Esophagus squamous epithelium (tissue), 5 donors: ENCODE measurements around the gene TAL1. TPM values are rescaled to one million over a fixed set of nuclear protein-coding genes. Genes with fewer than 3 reads are reported as not detected.
"Not testable (repeated sequence)": the region's sequence is repeated elsewhere in the genome, so short reads cannot be mapped to it uniquely, and the experiment has no call there.

Experiments used
- DNase-seq: peaks from one replicate; lab custom pipeline; 2025; lab: John Stamatoyannopoulos, UW
- H3K27ac ChIP-seq, 4 donors: fragments of 200-600 bp; sonication (generic); one replicate each; pipeline ENCODE4 v1.5.1; 2016 to 2019; ENCODE audit warnings: mild to moderate bottlenecking in 1 of 4
- H3K27me3 ChIP-seq, 4 donors: fragments of 200-600 bp; sonication (generic); 1 replicate in 3 of 4; 2 replicates in 1 of 4; pipeline versions ENCODE4 v1.5.1 to v1.6.0; 2017 to 2021; ENCODE audit warnings: antibody characterized with exemption in 1 of 4
- H3K36me3 ChIP-seq, 3 donors: fragments of 200-600 bp; sonication (generic); one replicate each; pipeline ENCODE4 v1.5.1; 2016 to 2019
- H3K4me1 ChIP-seq, 3 donors: fragments of 200-600 bp; sonication (generic); one replicate each; pipeline ENCODE4 v1.5.1; 2017 to 2019
- H3K4me3 ChIP-seq, 4 donors: fragments of 200-600 bp; sonication (generic); 1 replicate in 3 of 4; 2 replicates in 1 of 4; pipeline ENCODE4 v1.5.1; 2016 to 2019; ENCODE audit warnings: mild to moderate bottlenecking in 2 of 4, moderate library complexity in 1 of 4
- H3K9me3 ChIP-seq, 3 donors: fragments of 200-600 bp; sonication (generic); one replicate each; pipeline ENCODE4 v1.5.1; 2016 to 2019
- CTCF ChIP-seq, 6 experiments: fragments of 450-650 bp in 4 of 6; fragments of 200-600 bp in 2 of 6; sonication (generic) in 2 of 6; IDR thresholded peaks; one replicate each; pipeline ENCODE4 v1.5.1; 2016 to 2019; ENCODE audit warnings: antibody characterized with exemption in 6 of 6, mild to moderate bottlenecking in 4 of 6, moderate library complexity in 4 of 6
- POLR2A ChIP-seq, 4 donors: fragments of 450-650 bp; IDR thresholded peaks; one replicate each; pipeline ENCODE4 v1.6.1; 2017; ENCODE audit warnings: antibody characterized with exemption in 4 of 4, mild to moderate bottlenecking in 4 of 4, moderate library complexity in 3 of 4
- WGBS, 2 donors: methylation state at CpG; one replicate each; pipeline ENCODE4 v1.1.5; 2018; 5-methylcytosine and 5-hydroxymethylcytosine counted together
- intact Hi-C: fragments of 100-400 bp; cut with DNase I; formaldehyde crosslinking; loops from one replicate; pipeline ENCODE4 v1.15.0; 2022
- total RNA-seq, 4 donors: library from RNA; depleted of rRNA; stranded (reverse); fragments of >200 nt; gene quantifications; one replicate each; pipeline ENCODE4 v1.1.0, GENCODE V29; 2016
- donor health status: DM: yes; HTN: yes; CAD: no.

The TAL1 gene
- 1 to 10 TPM in 2 of 4 donors, under 1 TPM in 2; 0.45 to 3.6 (median 1.1) TPM for total RNA-seq

GRCh38 chr1:47232187-47232874, at the start of gene TAL1:
TAL1 (minus strand) TSS chr1:47232225; CDS start chr1:47225888, 6,337 bp downstream.
- peak within 1 kb of the TSS; percentile 18 to 64 (median 46) for H3K4me3 ChIP-seq
- 10 to 24% methylated on average over 19 to 28 of the region's 51 CpGs for WGBS, 2 donors
- no peaks in the 10 kb centered on the region for H3K36me3 ChIP-seq
- peaks cover 22 to 87% (median 49%) of the 10 kb centered on the region in 4 donors for H3K27me3 ChIP-seq
- H3K27ac ChIP-seq = peak within 1 kb of the TSS; percentile 54 to 85 (median 77)
- H3K4me1 ChIP-seq = peaks cover 9 to 56% (median 16%) of the 10 kb centered on the region in 3 donors
- no peak for DNase-seq
- TF ChIP-seq POLR2A (IDR thresholded peaks at IDR 0.05) (no peak), CTCF (IDR thresholded peaks at IDR 0.05) (no peak)
- H3K9me3 ChIP-seq = no peaks in the 10 kb centered on the region
- intact Hi-C loops = no loop called here

GRCh38 chr1:47280142-47280541, 48.1 kb upstream of the TAL1 start:
- H3K4me1 ChIP-seq = no peaks in the 10 kb centered on the region
- no peak for DNase-seq
- no peaks in the 10 kb centered on the region for H3K27me3 ChIP-seq
- intact Hi-C loops = no loop called here
- TF ChIP-seq POLR2A (IDR thresholded peaks at IDR 0.05) (no peak), CTCF (IDR thresholded peaks at IDR 0.05) (no peak)
- no peak overlapping the region for H3K27ac ChIP-seq
- H3K4me3 ChIP-seq = no peak overlapping the region
- 73 to 79% methylated on average over 2 to 3 of the region's 3 CpGs for WGBS, 2 donors
- peaks cover 0 to 17% (median 0%) of the 10 kb centered on the region in 3 donors for H3K36me3 ChIP-seq
- H3K9me3 ChIP-seq = no peaks in the 10 kb centered on the region

- no peak for TF ChIP-seq POLR2A (IDR thresholded peaks at IDR 0.05)
- TF ChIP-seq CTCF (IDR thresholded peaks at IDR 0.05) = no peak
- Histone ChIP-seq H3K36me3 (peaks cover 0 to 17% (median 0%) of the 10 kb centered on the region in 3 donors), H3K27ac (no peak overlapping the region), H3K4me1 (no peaks in the 10 kb centered on the region), H3K4me3 (no peak overlapping the region), H3K27me3 (no peaks in the 10 kb centered on the region), H3K9me3 (no peaks in the 10 kb centered on the region)
- DNase-seq = no peak
- 84 to 91% methylated on average over 2 of the region's 2 CpGs for WGBS, 2 donors
- intact Hi-C loops = no loop called here
Measured at GRCh38 chr1:47276850-47277249, 44.8 kb upstream of the TAL1 start.

- H3K4me3 ChIP-seq, intact Hi-C loops, H3K4me1 ChIP-seq, H3K27ac ChIP-seq, DNase-seq, H3K9me3 ChIP-seq, H3K27me3 ChIP-seq: not testable (repeated sequence)
- 79 to 96% methylated on average over 7 of the region's 7 CpGs for WGBS, 2 donors
- H3K36me3 ChIP-seq = peaks cover 0 to 12% (median 0%) of the 10 kb centered on the region in 3 donors
Measured at GRCh38 chr1:47275811-47276210, 43.8 kb upstream of the TAL1 start.

- WGBS, 2 donors = 66 to 86% methylated on average over 3 to 6 of the region's 8 CpGs
- H3K4me3 ChIP-seq, H3K27me3 ChIP-seq, DNase-seq, H3K36me3 ChIP-seq, H3K9me3 ChIP-seq, H3K27ac ChIP-seq, H3K4me1 ChIP-seq: not testable (repeated sequence)
- intact Hi-C loops = loop anchor here (10.0 kb wide), 1 partner anchor 81 kb away; no protein-coding TSS in a partner anchor
Measured at GRCh38 chr1:47265529-47265928, 33.5 kb upstream of the TAL1 start.

- H3K27me3 ChIP-seq = no peaks in the 10 kb centered on the region
- no peak for DNase-seq
- no peak overlapping the region for H3K27ac ChIP-seq
- no peaks in the 10 kb centered on the region for H3K4me1 ChIP-seq
- TF ChIP-seq CTCF (IDR thresholded peaks at IDR 0.05) = peak; percentile 28 to 78 (median 53)
- TF ChIP-seq POLR2A (IDR thresholded peaks at IDR 0.05) = no peak
- 87 to 90% methylated on average over 1 of the region's 1 CpG for WGBS, 2 donors
- intact Hi-C loops = loop anchor here (10.0 kb wide), 1 partner anchor 78 kb away; no protein-coding TSS in a partner anchor
- no peaks in the 10 kb centered on the region for H3K9me3 ChIP-seq
- no peaks in the 10 kb centered on the region for H3K36me3 ChIP-seq
- no peak overlapping the region for H3K4me3 ChIP-seq
Measured at GRCh38 chr1:47262787-47263413, 30.9 kb upstream of the TAL1 start.
